Tibial nerve (tissue), 4 donors: ENCODE measurements around the gene SDK2. TPM values are rescaled to one million over a fixed set of nuclear protein-coding genes. Genes with fewer than 3 reads are reported as not detected.

Experiments
- DNase-seq, 2 donors: peaks; one replicate each; pipeline ENCODE4 v3.0.0-alpha.2; 2019; ENCODE audit warnings: low spot score in 2 of 2
- H3K27ac ChIP-seq, 4 donors: fragments of 200-600 bp; sonication (generic) in 3 of 4; one replicate each; pipeline ENCODE4 v1.5.1; 2017 to 2019; ENCODE audit warnings: mild to moderate bottlenecking in 1 of 4
- H3K27me3 ChIP-seq, 2 donors: fragments of 200-600 bp; sonication (generic) in 1 of 2; one replicate each; pipeline versions ENCODE4 v1.5.1 to v1.6.0; 2017 to 2019
- H3K36me3 ChIP-seq, 3 donors: fragments of 200-600 bp; sonication (generic); one replicate each; pipeline ENCODE4 v1.5.1; 2018 to 2019
- H3K4me1 ChIP-seq, 4 donors: fragments of 200-600 bp; sonication (generic) in 3 of 4; one replicate each; pipeline ENCODE4 v1.5.1; 2017 to 2019
- H3K4me3 ChIP-seq, 4 donors: fragments of 200-600 bp; sonication (generic) in 3 of 4; one replicate each; pipeline ENCODE4 v1.5.1; 2017 to 2019; ENCODE audit warnings: mild to moderate bottlenecking in 1 of 4, moderate library complexity in 1 of 4
- H3K9me3 ChIP-seq, 4 donors: fragments of 200-600 bp; sonication (generic) in 3 of 4; one replicate each; pipeline ENCODE4 v1.5.1; 2017 to 2019
- CTCF ChIP-seq, 5 experiments: fragments of 200-600 bp in 3 of 5; fragments of 450-650 bp in 2 of 5; sonication (generic) in 3 of 5; IDR thresholded peaks; one replicate each; pipeline ENCODE4 v1.5.1; 2016 to 2019; ENCODE audit warnings: antibody characterized with exemption in 5 of 5, mild to moderate bottlenecking in 3 of 5, moderate library complexity in 2 of 5
- EP300 ChIP-seq, 2 donors: sonication (generic); formaldehyde crosslinking; IDR thresholded peaks; one replicate each; pipeline ENCODE4 v1.6.1; 2017; ENCODE audit warnings: antibody characterized with exemption in 2 of 2, mild to moderate bottlenecking in 1 of 2
- POLR2A ChIP-seq, 2 donors: fragments of 450-650 bp; IDR thresholded peaks; one replicate each; pipeline ENCODE4 v1.6.1; 2017; ENCODE audit warnings: antibody characterized with exemption in 2 of 2, mild to moderate bottlenecking in 2 of 2, moderate library complexity in 2 of 2
- WGBS, 2 donors: methylation state at CpG; one replicate each; pipeline ENCODE4 v1.1.5; 2018; 5-methylcytosine and 5-hydroxymethylcytosine counted together
- total RNA-seq, 4 donors: library from RNA; depleted of rRNA; stranded (reverse); fragments of >200 nt; gene quantifications; one replicate each; pipeline ENCODE4 v1.1.0, GENCODE V29; 2016

The SDK2 gene
- total RNA-seq, 4 donors from 2014 or later, result 3.1 to 6.3 (median 4.6) TPM

- 75 to 79% methylated on average over 9 of the region's 9 CpGs for WGBS, 2 donors
- TF ChIP-seq EP300 (IDR thresholded peaks at IDR 0.05), result no peak
- DNase-seq, result no peak
- Histone ChIP-seq H3K4me1 (peaks cover 0 to 8% (median 0%) of the 10 kb centered on the region in 4 donors), H3K36me3 (no peaks in the 10 kb centered on the region), H3K4me3 (no peak overlapping the region), H3K9me3 (no peaks in the 10 kb centered on the region), H3K27me3 (no peaks in the 10 kb centered on the region), H3K27ac (no peak overlapping the region)
Observed at GRCh38 chr17:73582821-73583220, 61.4 kb downstream of the SDK2 start.

GRCh38 chr17:73582359-73582758 is 61.9 kb downstream of the SDK2 start:
- Histone ChIP-seq H3K4me1 (peaks cover 0 to 4% (median 0%) of the 10 kb centered on the region in 4 donors), H3K36me3 (no peaks in the 10 kb centered on the region), H3K4me3 (no peak overlapping the region), H3K9me3 (no peaks in the 10 kb centered on the region), H3K27me3 (no peaks in the 10 kb centered on the region), H3K27ac (no peak overlapping the region)
- 68 to 75% methylated on average over 5 to 6 of the region's 6 CpGs for WGBS, 2 donors
- no peak for DNase-seq
- TF ChIP-seq CTCF (IDR thresholded peaks at IDR 0.05) (no peak), POLR2A (IDR thresholded peaks at IDR 0.05) (no peak), EP300 (IDR thresholded peaks at IDR 0.05) (no peak)

- no peak for TF ChIP-seq CTCF (IDR thresholded peaks at IDR 0.05)
- TF ChIP-seq POLR2A (IDR thresholded peaks at IDR 0.05), result no peak
- TF ChIP-seq EP300 (IDR thresholded peaks at IDR 0.05), result no peak
- Histone ChIP-seq H3K36me3 (no peaks in the 10 kb centered on the region), H3K4me3 (no peak overlapping the region), H3K9me3 (no peaks in the 10 kb centered on the region), H3K27ac (no peak overlapping the region), H3K27me3 (no peaks in the 10 kb centered on the region), H3K4me1 (no peaks in the 10 kb centered on the region)
- DNase-seq, result no peak
- 96 to 100% methylated on average over 6 of the region's 7 CpGs for WGBS, 2 donors
Observed at GRCh38 chr17:73581379-73581778, 62.9 kb downstream of the SDK2 start.

- no peak for DNase-seq
- 88 to 92% methylated on average over 12 of the region's 12 CpGs for WGBS, 2 donors
- no peak for TF ChIP-seq POLR2A (IDR thresholded peaks at IDR 0.05)
- TF ChIP-seq EP300 (IDR thresholded peaks at IDR 0.05), result no peak
- TF ChIP-seq CTCF (IDR thresholded peaks at IDR 0.05), result no peak
Observed at GRCh38 chr17:73580073-73580710, 64.1 kb downstream of the SDK2 start.

GRCh38 chr17:73576556-73577098 is 67.6 kb downstream of the SDK2 start:
- WGBS, 2 donors, result 87% methylated on average over 6 of the region's 6 CpGs
- TF ChIP-seq CTCF (IDR thresholded peaks at IDR 0.05), result no peak
- no peaks in the 10 kb centered on the region for H3K4me1 ChIP-seq
- H3K36me3 ChIP-seq, result no peaks in the 10 kb centered on the region
- H3K27me3 ChIP-seq, result no peaks in the 10 kb centered on the region
- H3K27ac ChIP-seq, result no peak overlapping the region
- H3K4me3 ChIP-seq, result no peak overlapping the region
- no peak for DNase-seq
- H3K9me3 ChIP-seq, result no peaks in the 10 kb centered on the region

More at GRCh38 chr17:73580073-73580710, 64.1 kb downstream of the SDK2 start:
- no peak overlapping the region for H3K4me3 ChIP-seq
- no peaks in the 10 kb centered on the region for H3K4me1 ChIP-seq
- H3K36me3 ChIP-seq, result no peaks in the 10 kb centered on the region
- H3K9me3 ChIP-seq, result no peaks in the 10 kb centered on the region
- no peak overlapping the region for H3K27ac ChIP-seq
- no peaks in the 10 kb centered on the region for H3K27me3 ChIP-seq
